HG02623 (cell line): ENCODE data around the gene F11.
"Not testable (repeated sequence)": the region's sequence is repeated elsewhere in the genome, so short reads cannot be mapped to it uniquely, and the experiment has no call there.

ENCODE experiments used
- ATAC-seq: cut with Tn5 transposase; IDR thresholded peaks from one replicate; pipeline ENCODE4 v1.9.1; 2021; ENCODE audit warnings: moderate library complexity; ENCODE audit not compliant: unreplicated experiment

F11 gene

DNA sequence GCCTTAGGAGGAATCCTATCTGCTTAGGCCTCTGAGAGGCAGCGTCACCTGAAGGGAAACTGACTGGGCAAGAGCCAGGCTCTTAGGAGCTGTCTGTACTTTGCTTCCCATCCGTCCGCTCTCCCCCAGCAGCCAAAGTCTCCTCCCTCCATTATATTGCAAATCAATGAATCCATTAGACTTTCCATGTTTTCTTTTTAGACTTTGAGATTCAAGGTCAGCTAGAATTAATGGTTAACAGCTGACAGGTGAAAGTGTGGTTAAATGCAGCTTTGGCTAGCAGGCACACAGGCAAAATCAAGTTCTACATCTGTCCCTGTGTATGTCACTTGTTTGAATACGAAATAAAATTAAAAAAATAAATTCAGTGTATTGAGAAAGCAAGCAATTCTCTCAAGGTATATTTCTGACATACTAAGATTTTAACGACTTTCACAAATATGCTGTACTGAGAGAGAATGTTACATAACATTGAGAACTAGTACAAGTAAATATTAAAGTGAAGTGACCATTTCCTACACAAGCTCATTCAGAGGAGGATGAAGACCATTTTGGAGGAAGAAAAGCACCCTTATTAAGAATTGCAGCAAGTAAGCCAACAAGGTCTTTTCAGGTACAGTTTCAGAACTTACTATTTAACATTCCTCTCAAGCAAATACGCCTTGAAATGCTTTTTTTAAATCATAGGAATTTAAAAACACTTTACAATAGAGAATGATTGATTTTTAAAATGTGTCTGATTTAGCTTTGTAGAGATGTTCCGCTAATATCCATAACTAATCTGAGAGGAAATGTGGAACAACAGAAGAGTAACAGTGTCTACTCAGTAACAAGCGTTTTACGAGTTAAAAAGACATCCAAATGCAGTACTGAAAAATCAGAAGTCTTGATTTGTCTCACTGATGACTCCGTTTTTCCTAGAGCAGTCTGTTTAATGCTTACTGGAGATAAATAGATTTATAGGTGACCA is at the start of gene F11:
TSS of gene F11 (plus strand) at position 507 of the 970 bp plus-strand sequence. CDS start 948 bp downstream, outside the sequence.
- no peak for ATAC-seq

DNA sequence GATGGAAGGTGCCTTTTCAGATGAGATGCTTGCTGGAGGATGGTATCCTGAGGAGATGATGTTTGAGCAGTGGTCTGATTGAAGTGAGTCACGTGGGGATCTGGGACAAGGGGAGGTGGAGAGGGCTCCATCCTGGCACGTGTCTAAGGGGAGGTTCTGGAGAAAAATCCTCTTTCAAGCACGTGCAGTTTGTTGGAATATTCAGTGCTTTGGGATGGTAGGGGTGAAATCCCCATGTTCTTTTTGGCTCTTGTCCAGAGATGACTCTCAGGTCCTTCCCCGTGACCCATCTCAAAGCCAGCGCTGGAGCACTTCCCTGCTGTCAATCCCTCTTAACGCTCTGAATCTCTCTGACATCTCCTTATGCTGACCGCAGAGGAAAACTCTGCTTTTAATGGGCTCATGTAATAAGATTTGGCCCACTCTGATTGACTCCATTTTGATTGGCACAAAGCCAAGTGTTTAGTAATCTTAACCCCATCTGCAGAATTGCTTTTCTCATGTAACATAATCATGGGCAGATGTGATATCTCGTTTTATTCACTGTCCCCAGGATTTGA is 49.4 kb upstream of the F11 start:
- ATAC-seq = no peak

- no peak for ATAC-seq
These were observed 48.2 kb upstream of the F11 start for GRCh38 chr4:186217733-186218293.

- ATAC-seq = no peak
These were observed 44.4 kb upstream of the F11 start for GRCh38 chr4:186221624-186222023.

- no peak for ATAC-seq
These were observed 40.1 kb upstream of the F11 start for GRCh38 chr4:186225848-186226247.

DNA sequence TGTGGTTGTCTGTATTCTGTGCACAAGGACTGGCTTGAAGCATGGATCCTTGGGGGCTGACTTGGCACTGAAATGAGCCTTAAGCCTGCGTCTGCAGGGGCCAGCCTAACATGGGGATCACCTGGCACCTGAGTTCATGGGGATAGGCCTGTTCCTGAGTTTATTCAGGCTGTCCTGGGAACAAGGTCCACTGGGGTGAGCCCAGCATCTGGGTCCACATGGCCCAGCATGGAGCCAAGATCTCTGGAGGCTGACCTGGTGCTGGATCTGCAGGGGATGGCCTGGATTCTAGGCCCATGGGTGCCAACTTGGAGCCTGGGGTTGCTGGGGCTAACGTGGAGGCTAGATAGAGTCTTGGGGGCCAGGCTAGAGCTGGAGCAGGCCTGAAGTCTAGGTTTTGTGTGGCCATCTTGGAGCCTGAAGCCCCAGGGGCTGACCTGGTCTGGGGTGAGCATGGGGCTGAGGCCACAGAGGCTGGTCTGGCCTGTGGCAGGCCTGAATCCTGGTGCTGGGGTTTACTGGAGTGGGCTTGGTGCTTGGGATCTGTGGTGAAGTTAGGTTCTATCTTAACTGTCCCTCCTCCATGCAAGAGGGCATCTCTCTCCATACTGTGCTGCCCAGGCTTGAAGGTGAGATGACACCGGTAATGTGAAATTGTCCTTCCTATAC is 39.3 kb upstream of the F11 start:
- no peak for ATAC-seq

- no peak for ATAC-seq
These were observed 38.8 kb upstream of the F11 start, which contains the start of gene KLKB1 for GRCh38 chr4:186227221-186227620. KLKB1 (plus strand) TSS chr4:186227507; CDS start chr4:186228196, 689 bp downstream.

DNA sequence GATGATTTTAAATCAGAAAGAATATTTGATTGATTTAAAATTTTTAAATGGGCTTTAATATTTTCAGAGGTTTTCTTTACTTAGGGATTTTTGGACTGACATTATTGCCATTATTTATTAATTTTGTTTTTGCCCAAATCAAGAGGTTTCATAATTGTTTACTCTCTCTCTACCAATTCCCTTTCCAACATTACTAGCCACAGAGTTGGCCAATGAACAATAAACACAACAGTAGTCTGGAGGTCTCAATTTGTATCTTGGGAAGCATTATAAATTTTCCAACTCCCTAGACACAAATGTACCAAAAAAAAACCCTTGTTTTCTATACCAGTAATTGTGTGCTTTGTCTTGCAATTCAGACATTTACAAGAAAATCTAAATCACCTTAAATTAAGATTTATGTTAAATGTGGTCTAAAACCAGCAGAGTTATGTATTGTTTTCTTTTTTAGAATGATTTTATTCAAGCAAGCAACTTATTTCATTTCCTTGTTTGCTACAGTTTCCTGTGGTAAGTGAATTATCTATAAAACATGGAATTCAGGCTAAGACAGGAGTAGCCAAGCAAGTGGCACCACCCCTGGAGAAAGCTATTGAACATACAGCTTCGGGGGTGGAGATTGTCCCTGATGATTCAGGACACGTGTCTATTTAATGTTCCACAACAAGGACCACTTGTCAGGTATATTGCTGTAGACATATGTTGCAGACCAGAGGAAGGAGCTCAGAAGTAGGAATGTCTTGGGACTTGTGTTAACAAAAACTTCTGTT is 38.1 kb upstream of the F11 start:
- no peak for ATAC-seq

DNA sequence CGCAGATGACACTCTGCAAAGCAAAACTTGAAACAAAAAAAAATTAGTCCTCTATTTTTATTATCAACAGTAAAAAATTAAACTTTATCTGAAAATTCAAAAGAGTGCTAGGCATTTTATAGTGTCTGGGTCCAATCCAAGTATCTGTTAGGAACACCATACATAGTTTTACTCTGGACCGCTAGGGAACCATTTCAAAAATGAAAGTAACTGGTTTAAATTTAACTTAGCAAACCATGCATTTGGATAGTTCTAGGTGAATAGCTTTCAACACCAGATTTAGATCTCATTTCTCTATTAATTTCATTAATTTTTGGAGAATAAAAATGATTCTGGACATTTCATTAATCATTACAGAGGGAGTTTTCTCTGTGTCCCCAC is 37.5 kb upstream of the F11 start:
- ATAC-seq = no peak

- ATAC-seq = no peak
These were observed 31.6 kb upstream of the F11 start for GRCh38 chr4:186234367-186234766.

GRCh38 chr4:186236126-186236525 is 29.9 kb upstream of the F11 start:
- ATAC-seq = no peak

DNA sequence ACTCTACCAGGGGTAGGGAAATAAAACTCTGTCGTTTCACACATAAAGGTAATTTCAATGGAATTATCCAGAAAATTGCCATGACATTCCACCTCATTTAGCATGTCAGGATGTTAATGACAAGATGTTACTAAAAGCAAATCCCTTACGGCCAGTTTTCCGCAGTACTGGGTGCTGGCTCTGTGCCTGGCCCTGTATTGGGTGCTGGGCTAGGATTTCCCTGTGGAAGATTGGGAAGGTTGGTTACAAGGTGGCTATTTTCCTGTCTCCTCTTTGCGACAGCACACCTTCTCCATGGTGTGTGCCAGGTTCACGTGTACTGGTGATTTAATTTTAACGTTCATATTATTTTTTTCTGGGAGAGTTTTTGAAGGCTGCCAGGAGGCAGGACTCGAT is 25.5 kb upstream of the F11 start:
- ATAC-seq = no peak

DNA sequence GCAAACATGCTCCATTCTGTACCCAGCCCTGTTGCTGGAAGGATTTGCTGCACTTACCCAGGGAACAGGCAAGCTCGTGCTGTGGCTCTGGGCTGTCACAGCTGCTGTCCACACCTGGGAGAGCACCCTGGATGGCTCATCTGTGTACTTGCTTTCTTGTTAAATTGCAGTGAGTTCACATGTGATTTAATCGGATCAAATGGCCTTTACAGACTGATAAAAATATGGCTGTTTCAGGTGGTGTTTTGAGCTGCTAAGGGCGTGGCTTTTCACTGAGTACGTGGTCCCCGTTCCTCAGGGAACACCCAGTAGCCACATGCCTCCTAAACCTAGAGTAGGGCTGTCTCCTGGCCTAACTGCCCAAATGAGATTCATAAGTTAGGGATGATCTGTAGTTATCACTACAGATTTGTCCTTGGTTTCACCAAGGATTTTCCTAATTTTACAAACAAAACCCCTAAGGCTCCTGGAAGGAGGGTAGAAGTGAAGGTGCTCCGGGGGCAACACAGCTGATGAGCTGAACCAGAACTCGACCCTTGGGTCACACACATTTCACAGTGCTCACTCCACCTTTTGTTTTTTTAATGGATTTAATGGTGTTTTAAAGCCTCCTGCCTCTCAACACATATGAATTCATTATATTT is 25.0 kb upstream of the F11 start:
- ATAC-seq = no peak

- no peak for ATAC-seq
These were observed 24.4 kb upstream of the F11 start for GRCh38 chr4:186241616-186242015.

- ATAC-seq = not testable (repeated sequence)
These were observed 24.0 kb upstream of the F11 start for GRCh38 chr4:186242031-186242430.

GRCh38 chr4:186243331-186243730 is 22.7 kb upstream of the F11 start:
- ATAC-seq = no peak

GRCh38 chr4:186244835-186245234 is 21.2 kb upstream of the F11 start:
- ATAC-seq = no peak

GRCh38 chr4:186247062-186247752 is 18.8 kb upstream of the F11 start:
- ATAC-seq = not testable (repeated sequence)

- ATAC-seq = no peak
These were observed 17.3 kb upstream of the F11 start for GRCh38 chr4:186248643-186249042.
